Lower leg skin (tissue), 4 donors: ENCODE measurements around the gene WWOX. TPM values are rescaled to one million over a fixed set of nuclear protein-coding genes. Genes with fewer than 3 reads are reported as not detected.

Experiments used
- DNase-seq, 2 donors: peaks; one replicate each; pipeline ENCODE4 v3.0.0-alpha.2; 2019; ENCODE audit warnings: low spot score in 2 of 2
- H3K4me3 ChIP-seq: fragments of 200-600 bp; sonication (generic); 2 replicates; pipeline ENCODE4 v1.5.1; 2017; ENCODE audit warnings: mild to moderate bottlenecking, low read depth; ENCODE audit not compliant: poor library complexity, severe bottlenecking
- POLR2A ChIP-seq, 2 donors: fragments of 450-650 bp; IDR thresholded peaks; one replicate each; pipeline ENCODE4 v1.6.1; 2016 to 2017; ENCODE audit warnings: antibody characterized with exemption in 2 of 2, mild to moderate bottlenecking in 1 of 2, moderate library complexity in 1 of 2
- whole genome bisulfite sequencing, 2 donors: methylation state at CpG; one replicate each; pipeline ENCODE4 v1.1.5; 2018; 5-methylcytosine and 5-hydroxymethylcytosine counted together
- intact Hi-C: fragments of 100-400 bp; cut with DNase I; formaldehyde crosslinking; loops from one replicate; pipeline ENCODE4 v1.15.0; 2023; ENCODE audit warnings: low total_unique reads
- total RNA-seq, 4 donors: library from RNA; depleted of rRNA; stranded (reverse); fragments of >200 nt; gene quantifications; one replicate each; pipeline ENCODE4 v1.1.0, GENCODE V29; 2016
- TF ChIP-seq, protein P1 (sequence below), 3 donors: fragments of 450-650 bp; IDR thresholded peaks; one replicate each; pipeline ENCODE4 v1.5.1; 2016; ENCODE audit warnings: antibody characterized with exemption in 3 of 3, mild to moderate bottlenecking in 3 of 3, moderate library complexity in 2 of 3

Gene WWOX
- total RNA-seq, 4 donors from 2014 or later = 21.0 to 82.7 (median 36.1) TPM

DNA sequence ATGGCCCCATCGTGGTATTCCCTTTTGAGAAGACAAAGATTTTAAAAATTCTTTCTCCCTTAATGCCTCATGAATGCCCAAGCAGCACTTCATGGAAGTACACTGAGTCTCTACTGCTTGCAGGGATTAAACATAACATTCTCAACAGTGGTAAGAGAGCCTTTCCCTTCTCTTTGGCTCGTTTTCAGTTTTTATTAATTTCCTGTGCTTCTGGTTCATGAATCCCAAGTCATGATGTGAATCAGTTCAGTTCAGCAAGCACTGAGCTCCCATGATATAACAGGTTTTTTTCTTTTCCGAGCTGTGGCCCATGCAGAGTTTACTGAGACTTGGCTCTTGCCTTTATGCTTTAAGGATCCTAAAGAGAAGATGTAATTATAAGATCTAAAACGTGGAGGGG, 175.3 kb downstream of the WWOX start:
- DNase-seq = no peak
- intact Hi-C loops = no loop called here
- no peak for TF ChIP-seq POLR2A (IDR thresholded peaks at IDR 0.05)
- TF ChIP-seq, protein P1, sequence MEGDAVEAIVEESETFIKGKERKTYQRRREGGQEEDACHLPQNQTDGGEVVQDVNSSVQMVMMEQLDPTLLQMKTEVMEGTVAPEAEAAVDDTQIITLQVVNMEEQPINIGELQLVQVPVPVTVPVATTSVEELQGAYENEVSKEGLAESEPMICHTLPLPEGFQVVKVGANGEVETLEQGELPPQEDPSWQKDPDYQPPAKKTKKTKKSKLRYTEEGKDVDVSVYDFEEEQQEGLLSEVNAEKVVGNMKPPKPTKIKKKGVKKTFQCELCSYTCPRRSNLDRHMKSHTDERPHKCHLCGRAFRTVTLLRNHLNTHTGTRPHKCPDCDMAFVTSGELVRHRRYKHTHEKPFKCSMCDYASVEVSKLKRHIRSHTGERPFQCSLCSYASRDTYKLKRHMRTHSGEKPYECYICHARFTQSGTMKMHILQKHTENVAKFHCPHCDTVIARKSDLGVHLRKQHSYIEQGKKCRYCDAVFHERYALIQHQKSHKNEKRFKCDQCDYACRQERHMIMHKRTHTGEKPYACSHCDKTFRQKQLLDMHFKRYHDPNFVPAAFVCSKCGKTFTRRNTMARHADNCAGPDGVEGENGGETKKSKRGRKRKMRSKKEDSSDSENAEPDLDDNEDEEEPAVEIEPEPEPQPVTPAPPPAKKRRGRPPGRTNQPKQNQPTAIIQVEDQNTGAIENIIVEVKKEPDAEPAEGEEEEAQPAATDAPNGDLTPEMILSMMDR (IDR thresholded peaks at IDR 0.05) = no peak
- WGBS, 2 donors = 77 to 82% methylated on average over 4 of the region's 4 CpGs
- H3K4me3 ChIP-seq = no peak overlapping the region

DNA sequence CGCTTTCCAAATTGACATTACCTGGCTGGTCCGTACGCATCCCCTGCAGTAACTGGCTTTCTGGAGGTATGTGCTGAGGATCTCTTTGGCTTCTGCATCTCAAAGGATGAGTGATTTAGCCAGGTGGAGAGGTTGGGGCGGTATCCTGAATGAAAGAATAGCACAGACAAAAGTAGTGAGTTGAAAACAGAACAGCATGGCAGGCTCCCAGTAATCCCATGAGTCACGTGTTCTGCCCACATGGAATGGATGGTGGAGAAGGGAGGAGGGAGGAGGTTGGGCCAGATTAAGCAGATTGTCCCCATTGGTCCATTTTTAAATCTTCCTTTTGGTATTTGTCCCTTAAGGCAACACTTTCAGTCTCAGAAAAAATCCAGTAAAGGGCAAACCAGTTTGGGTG, 176.0 kb downstream of the WWOX start:
- TF ChIP-seq, protein P1 (IDR thresholded peaks at IDR 0.05) = no peak
- TF ChIP-seq POLR2A (IDR thresholded peaks at IDR 0.05) = no peak
- WGBS, 2 donors = 88 to 90% methylated on average over 5 of the region's 5 CpGs
- intact Hi-C loops = no loop called here

DNA sequence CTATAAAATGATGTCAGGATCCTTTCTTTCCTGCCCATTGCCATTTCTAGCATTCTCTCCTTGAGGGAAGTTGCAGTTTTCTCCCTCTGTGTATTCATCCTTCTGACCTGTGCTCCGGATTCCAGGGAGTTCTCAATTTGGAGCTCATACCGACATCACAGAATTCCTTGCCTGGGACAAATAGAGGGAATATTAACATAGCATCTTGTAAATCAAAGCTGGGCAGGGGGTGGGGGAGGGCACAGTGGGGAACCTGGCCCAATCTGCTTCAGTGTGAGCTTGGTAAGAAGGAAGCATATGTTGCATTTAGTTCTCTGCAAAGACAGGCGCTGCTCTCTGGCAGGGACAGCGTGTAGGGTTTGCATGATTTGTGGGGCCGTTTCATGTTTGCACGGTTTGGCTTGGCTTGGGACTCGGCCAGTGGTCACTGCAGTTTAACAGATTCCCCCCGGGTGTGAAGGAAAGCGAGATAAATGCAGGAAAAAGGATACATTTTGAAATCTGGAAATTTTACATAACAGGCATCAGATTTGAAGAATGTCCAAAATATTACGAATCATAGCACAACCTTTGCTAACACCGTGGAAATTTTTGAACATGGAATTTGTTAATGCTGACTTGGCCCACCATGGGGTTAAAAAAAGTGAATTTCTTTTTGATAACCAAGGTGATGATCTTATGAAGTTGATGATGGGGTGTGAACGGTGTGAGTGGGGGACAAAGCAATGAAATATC, 178.0 kb downstream of the WWOX start:
- TF ChIP-seq POLR2A (IDR thresholded peaks at IDR 0.05) = no peak
- TF ChIP-seq, protein P1 (IDR thresholded peaks at IDR 0.05) = no peak
- intact Hi-C loops = no loop called here
- no peak overlapping the region for H3K4me3 ChIP-seq
- no peak for DNase-seq
- 52 to 61% methylated on average over 12 of the region's 12 CpGs for WGBS, 2 donors

More for the DNA sequence above, 176.0 kb downstream of the WWOX start:
- H3K4me3 ChIP-seq = no peak overlapping the region
- no peak for DNase-seq

DNA sequence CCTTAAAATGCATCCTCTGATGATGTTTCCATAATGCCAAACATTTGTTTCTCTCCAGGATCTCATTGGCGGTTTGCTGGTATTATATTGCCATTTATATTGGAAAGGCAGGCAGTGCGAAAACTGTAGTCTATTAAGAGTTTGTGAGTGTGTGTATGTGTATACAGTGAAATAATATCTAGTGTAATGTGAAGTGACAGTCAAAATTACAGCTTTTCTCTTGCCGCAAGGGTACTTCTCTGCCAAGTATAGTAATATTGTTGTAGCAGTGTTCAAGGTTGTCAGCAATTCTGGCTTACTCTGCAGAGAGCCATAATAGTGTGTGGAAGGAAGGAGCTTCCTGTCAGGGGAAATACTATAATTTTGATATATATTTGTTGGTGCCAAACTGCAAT, 178.6 kb downstream of the WWOX start:
- no peak overlapping the region for H3K4me3 ChIP-seq
- 84 to 85% methylated on average over 3 of the region's 3 CpGs for WGBS, 2 donors
- no peak for TF ChIP-seq POLR2A (IDR thresholded peaks at IDR 0.05)
- TF ChIP-seq, protein P1 (IDR thresholded peaks at IDR 0.05) = no peak
- intact Hi-C loops = no loop called here
- no peak for DNase-seq

DNA sequence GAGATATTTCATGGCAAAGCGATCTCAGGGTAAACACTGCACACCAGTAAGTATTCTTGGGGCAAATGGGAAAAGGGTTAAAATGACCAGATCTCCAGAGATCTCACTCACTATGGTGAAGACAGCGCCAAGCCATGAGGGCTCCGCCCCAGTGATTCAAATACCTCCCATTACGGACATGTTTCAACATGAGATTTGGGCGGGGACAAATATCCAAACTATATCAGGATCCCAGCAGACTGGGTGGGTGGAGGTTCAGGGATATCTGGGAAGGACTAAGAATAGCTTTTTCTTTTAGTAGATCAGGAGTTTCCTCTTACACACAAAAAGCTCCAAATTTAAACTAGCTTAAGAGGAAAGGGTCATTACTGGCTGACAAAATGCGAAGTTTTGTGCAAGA, 181.7 kb downstream of the WWOX start:
- no peak for DNase-seq
- 61 to 77% methylated on average over 6 of the region's 6 CpGs for WGBS, 2 donors
- intact Hi-C loops = no loop called here
- H3K4me3 ChIP-seq = no peak overlapping the region
- TF ChIP-seq, protein P1 (IDR thresholded peaks at IDR 0.05) = no peak
